ENCODE measurements around the gene FBXO46.
A peak's percentile ranks its signal among the peaks of the same experiment; 100 is the strongest.
"Not testable (repeated sequence)": the region's sequence is repeated elsewhere in the genome, so short reads cannot be mapped to it uniquely, and the experiment has no call there.

Gene FBXO46

DNA sequence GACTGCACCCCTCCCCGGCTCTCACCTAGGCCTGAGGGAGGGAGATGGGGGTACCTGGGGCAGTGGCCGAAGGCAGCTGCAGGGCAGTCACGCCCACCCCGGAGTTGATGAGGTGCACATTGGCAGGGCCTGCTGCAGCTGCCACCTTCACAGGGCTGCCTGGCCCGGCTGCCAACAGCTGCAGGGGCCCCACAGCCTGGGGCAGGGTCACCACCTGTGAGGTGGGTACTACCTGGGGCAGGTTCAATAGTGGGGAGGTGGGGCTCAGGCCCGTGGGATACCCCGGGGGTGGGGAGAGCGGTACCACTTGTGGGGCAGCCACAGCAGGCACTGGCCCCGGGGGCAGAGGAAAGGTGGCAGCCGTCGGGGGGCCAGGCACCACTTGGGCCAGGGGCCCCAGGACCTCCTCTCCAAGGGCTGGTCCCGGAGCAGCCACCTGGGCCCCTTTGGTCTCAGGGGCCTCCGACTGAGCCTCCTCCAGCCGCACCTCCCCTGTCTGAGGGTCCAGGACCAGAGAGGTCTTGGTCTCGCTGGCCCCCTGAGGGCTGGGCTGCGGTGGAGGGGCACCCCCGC, 35.7 kb upstream of the FBXO46 start:
- no peak for DNase-seq

DNA sequence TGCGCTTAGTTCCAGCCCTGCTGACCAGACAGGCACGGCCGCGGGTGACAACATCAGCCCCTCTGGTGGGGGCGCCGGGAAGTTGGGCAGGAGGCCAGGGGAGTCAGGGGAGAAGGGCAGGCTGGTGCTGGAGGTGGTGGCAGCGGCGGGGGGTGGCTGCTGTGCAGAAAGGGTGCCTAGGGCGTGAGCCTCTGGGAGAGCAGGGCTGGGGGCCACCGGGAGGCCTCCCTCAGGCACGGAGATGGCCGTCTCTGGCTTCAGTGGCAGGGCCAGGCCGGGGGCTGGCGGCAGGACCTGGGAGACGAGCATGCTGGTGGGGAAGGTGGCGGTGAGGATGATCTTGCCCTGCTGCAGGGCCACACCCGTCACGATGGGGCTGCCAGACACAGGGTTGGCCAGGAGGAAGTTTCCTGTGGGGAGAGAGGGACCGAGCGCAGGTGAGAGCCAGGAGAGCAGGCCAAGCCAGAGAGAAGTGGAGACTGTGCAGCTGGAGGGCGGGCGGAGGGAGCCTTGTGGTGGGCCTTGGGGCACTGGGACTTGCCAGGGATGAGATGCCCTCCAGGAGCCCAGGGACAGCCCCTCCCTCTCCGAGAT, 35.1 kb upstream of the FBXO46 start:
- DNase-seq = no peak

DNA sequence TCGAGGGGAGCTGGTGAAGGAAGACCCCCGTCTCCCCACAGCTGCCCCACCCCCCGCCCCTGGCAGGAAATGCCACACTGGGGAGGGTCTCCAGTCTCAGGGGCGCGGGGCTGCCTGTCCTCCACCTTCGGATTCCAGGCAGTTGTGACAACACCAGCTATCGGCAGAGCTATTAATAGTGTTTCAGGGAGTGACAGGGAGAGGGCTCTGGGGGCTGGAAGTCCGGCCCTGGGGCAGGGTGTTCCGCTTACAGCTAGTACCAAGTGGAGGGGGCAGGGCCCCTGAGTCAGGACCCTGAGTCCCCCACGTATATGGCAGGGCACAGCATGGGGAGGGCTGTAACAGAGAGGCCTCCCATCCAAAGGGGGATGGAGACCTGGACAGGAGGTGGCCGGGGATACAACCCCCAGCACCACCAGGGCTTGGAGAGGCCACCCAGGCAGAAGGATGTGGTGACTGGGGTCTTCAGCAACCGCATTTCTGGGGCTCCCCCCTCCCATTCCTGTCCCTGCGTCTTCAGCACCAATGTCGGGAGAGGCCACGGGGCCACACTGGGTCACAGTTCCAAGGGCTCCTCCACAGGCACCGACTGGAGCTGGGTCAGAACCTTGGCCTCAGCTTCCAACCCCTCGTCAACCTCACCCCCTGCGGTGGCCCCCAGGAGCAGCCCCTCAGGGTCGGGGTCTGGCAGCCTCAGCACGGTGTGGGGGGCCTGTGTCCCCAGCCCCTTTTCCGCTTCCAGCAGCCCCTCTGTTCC, 34.4 kb upstream of the FBXO46 start:
- no peak for DNase-seq

DNA sequence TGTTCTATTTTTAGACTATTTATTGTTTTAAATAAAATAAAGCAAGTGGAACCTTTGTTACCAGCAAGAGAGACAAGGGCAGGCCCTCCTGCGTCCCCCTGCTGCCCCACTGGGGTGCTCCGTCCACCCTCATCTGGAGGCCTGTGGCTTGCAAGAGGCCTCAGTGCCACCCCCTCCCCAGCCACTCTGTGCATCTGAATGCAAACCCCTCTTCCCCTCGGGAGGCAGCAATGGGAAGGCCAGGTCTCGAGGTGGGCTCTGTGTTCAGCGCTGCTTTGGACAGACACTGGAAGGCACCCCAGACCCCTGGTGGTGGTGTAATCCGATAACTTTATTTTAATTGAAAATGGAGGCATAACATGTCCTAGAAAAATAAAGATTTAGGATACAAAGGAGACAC, 33.8 kb upstream of the FBXO46 start:
- DNase-seq = no peak

DNA sequence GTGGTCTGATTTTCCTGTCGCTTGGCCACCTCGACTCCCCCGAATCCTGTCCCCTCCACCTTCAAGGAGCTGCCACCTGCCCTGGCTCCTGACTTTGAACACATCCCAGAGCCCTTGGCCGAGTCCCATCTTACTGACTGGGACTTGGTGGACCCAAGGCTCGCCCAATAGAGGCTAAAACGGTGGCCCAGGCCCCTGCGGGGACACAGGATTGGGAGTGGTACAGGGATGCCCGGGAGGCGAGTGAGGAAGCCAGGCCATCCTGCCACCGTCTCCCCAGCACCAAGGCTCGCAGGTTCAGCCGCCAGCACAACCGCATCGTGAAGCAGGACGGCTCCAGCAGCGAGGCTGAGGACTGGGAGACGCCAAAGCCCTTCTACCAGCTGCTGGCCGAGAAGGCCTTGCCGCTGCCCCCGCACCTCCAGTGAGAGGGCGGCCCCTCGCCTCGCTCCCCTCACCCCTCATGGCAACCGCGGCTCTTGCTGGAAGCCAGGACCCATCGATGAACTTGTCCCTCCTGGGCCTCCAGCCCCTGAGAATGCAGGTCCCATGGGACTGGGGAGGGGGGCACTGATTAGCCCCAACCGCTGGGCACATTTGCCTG, 33.1 kb upstream of the FBXO46 start:
- no peak for DNase-seq

DNA sequence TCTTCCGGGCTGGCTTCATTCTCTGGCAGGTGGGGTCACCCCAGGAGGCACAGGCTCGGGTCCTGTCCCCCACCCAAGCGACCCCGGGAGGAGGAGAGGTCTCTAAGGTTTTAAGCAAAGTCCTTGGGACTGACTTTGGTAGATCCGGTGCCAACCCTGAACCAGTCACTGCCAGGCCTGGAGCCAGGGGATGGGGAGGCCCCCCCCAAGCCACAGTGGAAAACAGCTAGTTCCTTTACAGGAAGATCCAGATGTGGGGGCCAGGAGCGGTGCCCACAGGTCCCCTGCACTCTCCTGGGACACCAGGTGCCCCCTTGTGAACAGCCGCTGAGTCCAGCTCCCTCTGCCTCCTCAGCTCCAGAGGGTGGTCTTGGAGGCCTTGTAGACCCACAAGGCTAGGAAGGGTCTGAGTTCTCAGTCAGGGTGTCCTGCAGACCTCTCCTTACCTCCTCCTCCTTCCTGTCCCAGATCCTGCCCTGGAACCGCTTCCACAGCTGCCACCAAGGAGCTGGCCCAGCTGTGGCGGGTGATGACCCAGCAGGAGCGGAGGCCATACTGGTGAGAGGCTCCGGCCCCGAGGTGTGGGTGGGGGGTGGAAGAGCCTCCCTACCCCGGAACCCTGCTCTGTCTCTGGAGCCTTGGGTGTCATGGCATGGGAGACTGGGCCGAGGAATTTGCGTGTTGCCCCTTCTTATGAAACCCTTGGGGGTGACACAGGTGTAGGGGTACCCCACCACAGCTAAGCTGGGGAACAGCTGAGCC, 32.4 kb upstream of the FBXO46 start:
- DNase-seq = no peak

DNA sequence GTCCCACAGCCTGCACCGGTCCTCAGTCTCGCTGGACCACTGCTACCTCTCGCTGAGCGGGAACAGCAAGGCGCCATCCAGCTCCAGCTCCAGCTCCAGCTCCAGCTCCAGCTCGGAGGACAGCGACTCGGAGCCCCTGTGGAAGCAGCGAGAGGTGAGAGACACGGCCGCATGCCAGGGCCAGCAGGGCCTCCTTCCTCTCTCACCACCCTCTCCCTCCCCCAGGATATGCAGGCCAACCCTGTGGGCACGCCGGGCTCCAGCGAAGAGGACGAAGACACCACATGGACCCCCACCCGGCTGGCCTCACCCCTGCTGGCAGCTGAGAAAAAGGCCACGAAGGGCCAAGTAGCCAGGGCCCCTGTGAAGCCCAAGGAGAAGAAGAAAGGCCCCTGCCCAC, 31.0 kb upstream of the FBXO46 start:
- DNase-seq = no peak

DNA sequence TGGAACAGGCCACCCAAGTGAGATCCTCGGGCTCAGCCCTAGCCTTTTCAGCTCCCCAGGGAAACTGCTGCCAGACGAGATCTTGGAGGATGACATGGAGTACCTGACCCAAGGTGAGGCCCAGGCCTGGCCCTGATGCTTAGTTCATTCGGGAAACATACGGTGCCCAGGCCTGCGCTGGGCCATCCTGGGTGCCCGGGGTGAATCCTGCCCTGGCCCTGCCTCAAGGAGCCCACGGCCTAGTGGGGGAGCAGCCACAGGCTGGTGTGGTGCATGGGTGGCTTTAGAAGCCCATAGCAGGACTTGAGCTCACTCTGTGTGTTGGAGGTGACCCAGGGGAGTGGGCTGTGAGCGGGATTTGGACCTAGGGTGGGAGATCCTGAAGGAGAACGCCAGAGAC, 28.2 kb upstream of the FBXO46 start:
- no peak for DNase-seq

DNA sequence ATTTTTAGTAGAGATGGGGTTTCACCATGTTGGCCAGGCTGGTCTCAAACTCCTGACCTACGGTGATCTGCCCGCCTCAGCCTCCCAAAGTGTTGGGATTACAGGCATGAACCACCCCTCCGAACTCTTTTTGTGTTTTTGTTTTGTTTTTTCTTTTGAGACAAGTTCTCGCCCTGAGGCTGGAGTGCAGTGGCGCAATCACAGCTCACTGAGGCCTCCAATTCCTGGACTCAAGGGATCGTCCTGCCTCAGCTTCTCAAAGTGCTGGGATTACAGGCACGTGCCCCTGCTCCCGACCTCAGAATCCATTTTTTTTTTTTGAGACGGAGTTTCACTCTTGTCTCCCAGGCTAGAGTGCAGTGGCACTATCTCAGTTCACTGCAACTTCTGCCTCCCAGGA, 27.0 kb upstream of the FBXO46 start:
- no peak for DNase-seq

DNA sequence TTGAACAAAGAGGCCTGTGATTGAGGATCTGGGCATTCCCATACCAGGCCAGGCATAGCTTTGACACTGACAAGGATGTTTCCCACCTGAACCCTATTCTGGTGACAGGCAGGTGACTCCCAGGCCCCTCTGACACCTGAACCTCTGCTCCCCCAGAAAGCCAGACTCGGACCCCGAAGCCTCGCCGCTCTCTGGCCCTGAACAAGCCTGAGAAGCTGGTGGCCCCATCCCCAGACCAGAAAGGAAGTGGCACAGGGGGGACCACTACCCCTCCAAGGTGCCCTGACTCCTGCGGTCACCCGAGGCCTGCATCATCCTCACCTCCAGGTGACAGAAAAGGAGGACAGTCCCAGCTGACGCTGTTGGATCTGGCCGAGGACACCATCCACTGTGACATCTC, 23.6 kb upstream of the FBXO46 start:
- no peak for DNase-seq

DNA sequence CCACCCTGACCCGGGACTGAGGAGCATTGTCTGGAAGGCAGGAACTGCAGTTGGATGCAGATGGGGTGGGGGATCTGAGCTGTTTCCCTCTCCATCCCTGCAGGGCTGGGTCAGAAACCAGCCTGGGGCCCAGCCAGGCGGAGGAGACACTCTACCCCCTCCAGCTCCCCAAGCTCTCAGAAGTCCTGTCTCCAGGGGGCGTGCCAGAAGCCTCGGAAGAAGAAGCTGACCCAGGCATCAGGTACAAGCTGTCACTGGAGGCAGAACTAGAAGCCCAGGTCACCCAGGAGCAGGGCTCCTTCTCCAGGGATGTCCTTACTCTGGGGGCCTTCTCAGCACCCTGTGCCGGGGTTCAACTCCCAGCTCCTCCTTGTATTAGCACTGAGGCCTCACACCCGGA, 22.9 kb upstream of the FBXO46 start:
- DNase-seq = no peak

DNA sequence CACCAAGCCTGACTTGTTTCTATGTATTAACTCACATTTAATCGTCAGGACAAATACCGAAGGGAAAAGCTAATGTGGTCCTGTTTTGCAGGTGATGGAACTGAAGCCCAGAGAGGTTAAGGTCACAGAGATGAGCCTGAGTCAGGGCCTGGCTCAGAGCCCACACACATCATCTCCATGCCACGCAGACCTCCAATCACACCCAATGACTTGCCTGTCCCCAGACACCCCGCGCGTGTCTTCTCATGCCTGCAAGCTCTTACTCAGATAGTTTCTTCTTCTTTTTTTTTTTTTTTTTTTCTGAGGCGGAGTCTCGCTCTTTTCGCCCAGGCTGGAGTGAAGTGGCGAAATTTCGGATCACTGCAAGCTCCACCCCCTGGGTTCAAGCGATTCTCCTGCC, 21.9 kb upstream of the FBXO46 start:
- no peak for DNase-seq

DNA sequence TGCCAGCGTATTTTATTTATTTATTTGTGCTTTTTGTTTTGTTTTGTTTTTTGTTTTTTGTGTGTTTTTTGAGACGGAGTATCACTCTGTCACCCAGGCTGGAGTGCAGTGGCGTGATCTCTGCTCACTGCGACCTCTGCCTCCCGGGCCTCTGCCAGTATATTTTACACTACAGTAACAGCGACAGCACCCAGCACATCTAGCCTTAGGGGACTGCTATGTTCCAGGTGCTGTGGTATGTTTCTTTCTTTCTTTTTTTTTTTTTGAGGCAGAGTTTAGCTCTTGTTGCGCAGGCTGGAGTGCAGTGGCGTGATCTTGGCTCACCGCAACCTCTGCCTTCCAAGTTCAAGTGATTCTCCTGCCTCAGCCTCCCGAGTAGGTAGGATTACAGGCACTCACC, 20.8 kb upstream of the FBXO46 start:
- not testable (repeated sequence) for DNase-seq

DNA sequence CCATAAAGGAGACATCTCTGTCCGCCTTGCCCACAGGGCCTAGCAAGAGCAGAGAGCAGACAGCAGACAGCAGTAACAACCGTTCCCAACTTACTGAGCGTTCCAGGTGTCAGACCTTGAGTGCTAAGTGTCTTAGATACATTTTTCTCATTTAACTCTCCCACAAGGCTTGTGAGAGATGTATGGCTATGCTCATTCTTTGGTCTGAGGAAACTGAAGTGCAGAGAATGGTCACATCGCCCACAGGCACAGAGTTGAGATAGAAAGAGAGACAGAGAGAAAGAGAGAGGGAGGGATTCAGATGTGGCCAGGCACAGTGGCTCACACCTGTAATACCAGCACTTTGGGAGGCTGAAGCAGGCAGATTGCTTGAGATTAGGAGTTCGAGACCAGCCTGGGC, 16.8 kb upstream of the FBXO46 start:
- DNase-seq = no peak

DNA sequence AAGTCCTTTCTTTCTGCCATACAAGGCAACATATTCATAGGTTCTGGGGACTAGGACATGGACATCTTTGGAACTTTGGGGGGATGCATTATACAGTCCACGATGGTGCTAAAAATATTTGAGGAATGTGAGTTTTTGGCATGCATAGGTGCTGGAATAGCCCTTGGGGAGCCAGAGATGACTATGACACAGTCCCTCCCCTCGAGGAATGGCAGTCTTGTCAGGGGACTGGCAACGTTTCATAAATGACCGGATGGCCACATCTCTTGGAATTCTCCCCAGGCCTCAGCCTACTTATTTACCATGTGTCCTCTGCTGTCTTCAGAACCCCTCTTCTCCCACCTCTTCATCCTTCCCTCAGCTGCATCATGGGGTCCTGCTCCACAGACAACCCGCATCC, 16.2 kb upstream of the FBXO46 start:
- no peak for DNase-seq

DNA sequence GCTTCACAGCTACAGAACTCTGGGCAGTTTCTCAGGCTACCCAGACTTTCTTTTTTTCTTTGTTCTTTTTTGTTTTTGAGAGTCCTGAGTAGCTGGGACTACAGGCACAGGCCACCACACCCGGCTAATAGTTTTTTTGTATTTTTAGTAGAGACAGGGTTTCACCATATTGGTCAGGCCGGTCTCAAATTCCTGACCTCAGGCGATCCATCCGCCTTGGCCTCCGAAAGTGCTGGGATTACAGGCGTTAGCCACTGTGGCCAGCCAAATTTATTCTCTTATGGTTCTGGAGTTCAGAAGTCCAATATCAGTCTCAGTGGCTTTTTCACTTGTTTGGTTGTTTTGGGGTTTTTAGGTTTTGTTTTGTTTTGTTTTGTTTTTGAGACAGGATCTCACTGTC, 14.9 kb upstream of the FBXO46 start:
- DNase-seq = no peak

DNA sequence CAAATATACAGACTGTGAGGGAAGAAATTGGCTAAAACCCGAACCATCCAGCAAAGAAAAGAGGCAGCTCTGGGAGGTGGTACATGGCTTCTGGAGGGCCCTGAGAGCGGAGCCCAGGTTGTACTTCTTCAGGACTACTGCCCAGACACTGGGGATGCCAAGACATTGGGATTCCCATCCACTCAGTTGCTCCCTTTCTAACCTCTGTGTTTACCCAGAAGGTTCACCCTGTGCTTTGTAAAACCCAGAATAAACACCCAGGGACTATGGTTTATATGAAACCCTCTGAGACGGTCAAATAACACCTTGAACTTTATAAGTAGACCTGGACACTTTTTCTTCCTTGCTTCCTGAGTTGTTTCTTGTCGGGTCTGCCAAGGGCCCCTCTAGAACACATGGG, 12.3 kb upstream of the FBXO46 start:
- DNase-seq = no peak

DNA sequence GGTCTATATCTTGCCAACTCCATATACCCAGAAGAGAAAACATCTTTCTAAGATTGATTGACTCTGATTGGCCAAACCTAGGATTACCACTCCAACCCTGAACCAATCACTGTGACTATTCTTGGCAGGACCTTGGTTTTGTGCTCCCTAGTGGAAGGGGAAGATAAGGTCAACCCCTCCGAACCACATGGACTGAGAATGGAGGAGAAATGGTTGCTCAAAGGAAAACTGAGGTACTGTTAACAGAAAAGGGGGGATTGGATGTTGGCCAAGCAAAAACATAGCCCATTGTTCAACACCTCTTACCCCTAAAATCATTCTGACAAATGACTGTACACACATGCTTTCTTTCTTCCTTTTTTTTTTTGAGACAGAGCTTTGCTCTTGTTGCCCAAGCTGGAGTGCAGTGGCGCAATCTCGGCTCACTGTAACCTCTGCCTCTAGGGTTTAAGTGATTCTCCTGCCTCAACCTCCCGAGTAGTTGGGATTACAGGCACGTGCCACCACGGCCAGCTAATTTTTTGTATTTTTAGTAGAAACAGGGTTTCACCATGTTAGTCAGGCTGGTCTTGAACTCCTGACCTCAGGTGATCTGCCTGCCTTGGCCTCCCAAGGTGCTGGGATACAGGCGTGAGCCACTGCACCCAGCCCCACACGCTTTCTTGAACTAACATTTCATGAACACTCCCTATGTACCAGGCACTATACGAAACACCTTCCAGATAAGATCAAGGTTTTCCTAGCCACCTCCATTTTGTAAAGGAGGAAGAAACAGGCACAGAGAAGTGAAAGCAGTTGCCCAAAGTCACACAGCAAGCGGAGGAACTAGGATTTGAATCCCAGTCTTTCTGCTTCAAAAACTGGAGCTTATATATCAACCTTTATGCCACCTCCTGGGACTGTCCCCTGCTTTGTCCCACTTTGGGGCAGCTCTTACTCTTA, 9.1 kb upstream of the FBXO46 start:
- DNase-seq = no peak

DNA sequence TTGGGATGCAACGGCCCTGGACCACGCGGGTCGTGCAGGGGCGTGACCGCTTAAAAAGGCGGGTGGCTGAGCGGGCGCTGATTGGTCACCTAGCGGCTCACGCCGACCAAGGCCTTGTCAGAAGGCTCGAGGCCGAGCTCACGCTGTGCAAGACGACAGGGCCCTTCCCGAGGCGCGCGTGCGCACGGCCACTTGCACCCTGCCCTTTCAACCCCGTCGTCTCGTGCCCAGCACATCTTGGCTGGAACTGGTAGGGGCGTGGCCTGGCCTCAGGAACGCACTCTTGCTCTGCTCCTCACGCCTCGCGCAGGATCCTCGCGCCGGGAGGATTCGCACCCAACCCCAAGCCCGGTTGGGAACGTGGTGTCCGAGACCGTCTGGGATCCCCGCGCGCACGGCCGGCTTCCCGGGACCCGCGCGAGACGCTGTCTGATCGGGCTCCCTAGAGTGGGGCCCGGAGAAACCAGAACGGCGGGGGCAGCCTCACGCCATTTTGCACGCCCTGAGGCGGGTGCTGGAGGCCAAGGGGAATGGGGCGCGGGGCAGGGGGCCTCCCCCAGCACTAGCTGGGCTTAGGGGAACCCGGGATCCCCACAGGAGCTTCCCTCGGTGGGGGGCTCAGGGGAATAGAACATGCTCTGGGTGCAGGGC, 2.6 kb upstream of the FBXO46 start, which contains the start of gene MEIOSIN:
MEIOSIN (plus strand) TSS at position 280 of the 651 bp plus-strand sequence. CDS start 1,938 bp downstream, outside the sequence.
- no peak for DNase-seq

DNA sequence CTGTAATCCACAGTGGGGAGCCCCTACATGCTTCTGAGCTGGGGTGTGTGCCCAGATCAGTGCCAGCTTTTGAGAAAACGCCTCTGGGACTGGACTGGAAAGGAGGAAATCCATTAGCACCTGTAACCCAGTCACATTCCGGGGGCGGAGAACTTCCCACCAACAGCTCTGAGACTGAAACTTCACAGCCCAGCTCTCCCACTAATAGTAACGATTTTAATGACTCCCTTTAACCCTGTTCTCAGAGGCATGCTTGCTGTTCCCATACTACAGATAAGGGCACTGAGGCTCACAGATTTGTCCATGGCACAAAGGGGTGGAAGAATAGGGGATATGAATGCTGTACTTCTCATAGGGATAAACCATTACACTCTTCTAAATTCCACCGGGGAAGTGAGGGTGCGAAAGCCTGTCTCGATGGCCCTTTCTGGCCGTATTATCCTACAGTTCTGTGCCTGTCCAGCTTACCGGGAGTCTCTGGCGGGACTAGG, 851 bp downstream of the FBXO46 start:
- DNase-seq = peak; percentile 46

DNA sequence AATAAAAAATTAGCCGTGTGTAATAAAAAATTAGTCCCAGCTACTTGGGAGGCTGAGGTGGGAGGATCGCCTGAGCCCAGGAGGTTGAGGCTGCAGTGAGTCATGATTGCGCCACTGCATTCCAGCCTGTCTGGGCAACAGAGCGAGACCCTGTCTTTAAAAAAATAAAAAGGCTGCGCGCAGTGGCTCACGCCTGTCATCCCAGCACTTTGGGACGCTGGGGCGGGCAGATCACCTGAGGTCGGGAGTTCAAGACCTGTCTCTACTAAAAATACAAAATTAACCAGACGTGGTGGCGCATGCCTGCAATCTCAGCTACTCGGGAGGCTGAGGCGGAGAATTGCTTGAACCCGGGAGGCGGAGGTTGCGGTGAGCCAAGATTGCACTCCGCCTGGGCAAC, 2.0 kb downstream of the FBXO46 start:
- not testable (repeated sequence) for DNase-seq
